OCI-LY7 (cell line): Measurements from ENCODE around the gene SPDYE2B. TPM values are rescaled to one million over a fixed set of nuclear protein-coding genes. Genes with fewer than 3 reads are reported as not detected.
"Not testable (repeated sequence)": the region's sequence is repeated elsewhere in the genome, so short reads cannot be mapped to it uniquely, and the experiment has no call there.

Experiments
- BruUV-seq: library from RNA; stranded (reverse); fragments of 400-500 nt; replicated peaks from 2 replicates; lab custom pipeline; 2021; lab: Mats Ljungman, UMichigan
- CTCF ChIA-PET: fragments of 300-600 bp; sonication (Branson Sonifier 250); formaldehyde crosslinking; loops from one replicate; lab custom pipeline; 2022; ENCODE audit warnings: antibody characterized with exemption; ENCODE audit not compliant: unreplicated experiment; lab: Charles Lee
- POLR2A ChIA-PET: fragments of 300-600 bp; sonication (Branson Sonifier 250); formaldehyde crosslinking; loops from one replicate; lab custom pipeline; 2022; ENCODE audit warnings: antibody characterized with exemption; lab: Charles Lee
- DNase-seq: peaks from one replicate; pipeline ENCODE4 v3.0.0-alpha.2; 2015; ENCODE audit warnings: low spot score
- H2AFZ ChIP-seq: fragments of 200-600 bp; sonication (generic), shearing (Covaris generic); 2 replicates; pipeline ENCODE4 v1.6.1; 2014; ENCODE audit warnings: mild to moderate bottlenecking, antibody characterized with exemption, low read length, moderate library complexity
- H3K27ac ChIP-seq: fragments of 200-600 bp; sonication (generic); 2 replicates; pipeline ENCODE4 v1.5.1; 2014; ENCODE audit warnings: mixed run types, low read depth, mild to moderate bottlenecking, moderate library complexity, low read length, inconsistent platforms; ENCODE audit not compliant: poor library complexity, severe bottlenecking
- H3K36me3 ChIP-seq: fragments of 200-600 bp; sonication (generic); 2 replicates; pipeline ENCODE4 v1.6.1; 2014; ENCODE audit warnings: mild to moderate bottlenecking, antibody characterized with exemption, low read length, moderate library complexity, mixed read lengths; ENCODE audit not compliant: insufficient read depth
- H3K4me1 ChIP-seq: fragments of 200-600 bp; sonication (generic); 2 replicates; pipeline ENCODE4 v1.5.1; 2014; ENCODE audit warnings: mild to moderate bottlenecking, low read length; ENCODE audit not compliant: insufficient read depth, poor library complexity, severe bottlenecking
- H3K4me2 ChIP-seq: fragments of 200-600 bp; sonication (generic); 2 replicates; pipeline ENCODE4 v1.6.1; 2014; ENCODE audit warnings: mild to moderate bottlenecking, low read length
- H3K4me3 ChIP-seq: fragments of 200-600 bp; sonication (generic); 2 replicates; pipeline ENCODE4 v1.5.1; 2014; ENCODE audit warnings: mild to moderate bottlenecking, low read depth, low read length; ENCODE audit not compliant: poor library complexity, severe bottlenecking
- H3K79me2 ChIP-seq: fragments of 200-600 bp; sonication (generic); 2 replicates; pipeline ENCODE4 v1.6.1; 2016; ENCODE audit warnings: low read depth, mild to moderate bottlenecking, low read length, moderate library complexity, mixed read lengths; ENCODE audit not compliant: insufficient read depth
- H3K9me2 ChIP-seq: fragments of 200-600 bp; sonication (generic); 2 replicates; pipeline ENCODE4 v1.6.1; 2016; ENCODE audit warnings: mild to moderate bottlenecking, low read length, mixed read lengths; ENCODE audit not compliant: insufficient read depth
- H3K9me3 ChIP-seq: fragments of 200-600 bp; sonication (generic); 2 replicates; pipeline ENCODE4 v1.6.1; 2014; ENCODE audit warnings: mild to moderate bottlenecking, mixed run types, low read length, mixed read lengths
- H4K20me1 ChIP-seq: fragments of 200-600 bp; sonication (generic); 2 replicates; pipeline ENCODE4 v1.6.1; 2014; ENCODE audit warnings: mild to moderate bottlenecking, antibody characterized with exemption, low read length, moderate library complexity, mixed read lengths; ENCODE audit not compliant: insufficient read depth
- intact Hi-C: fragments of 100-400 bp; cut with micrococcal nuclease; formaldehyde crosslinking; loops from one replicate; pipeline ENCODE4 v1.10.0; 2022; ENCODE audit not compliant: unreplicated experiment
- total RNA-seq, 2 experiments: library from RNA; depleted of rRNA in 1 of 2; stranded (reverse); fragments of >200 nt in 1 of 2; shearing (Covaris generic) in 1 of 2; gene quantifications; 2 replicates each; pipeline ENCODE4 v1.2.3, GENCODE V29; 2014 to 2022

The SPDYE2B gene
- total RNA-seq, 2 experiments from 2014 or later = not detected

DNA sequence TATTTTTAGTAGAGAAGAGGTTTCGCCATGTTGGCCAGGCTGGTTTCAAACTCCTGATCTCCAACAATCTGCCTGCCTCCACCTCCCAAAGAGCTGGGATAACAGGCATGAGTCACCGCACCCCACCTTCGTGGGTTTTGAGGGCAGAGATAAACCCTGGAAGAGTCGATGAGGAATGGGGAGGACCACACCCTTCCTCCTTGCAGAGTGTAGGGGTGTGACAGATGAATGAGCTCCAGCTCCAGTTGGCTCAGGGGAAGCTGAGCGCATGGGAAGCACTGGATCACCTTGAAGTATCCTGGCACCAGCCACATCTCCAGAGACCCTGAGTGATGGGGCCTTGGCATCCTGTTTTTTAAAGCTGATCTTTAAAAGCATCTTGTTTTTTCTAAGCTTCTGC, 32.4 kb downstream of the SPDYE2B start:
- H3K4me2 ChIP-seq, DNase-seq, H3K9me2 ChIP-seq, H2AFZ ChIP-seq, H3K79me2 ChIP-seq, H3K27ac ChIP-seq, H3K4me3 ChIP-seq, H4K20me1 ChIP-seq, H3K4me1 ChIP-seq, CTCF ChIA-PET, BruUV-seq, POLR2A ChIA-PET, H3K36me3 ChIP-seq, intact Hi-C loops, H3K9me3 ChIP-seq: not testable (repeated sequence)

- H2AFZ ChIP-seq, H4K20me1 ChIP-seq, H3K4me3 ChIP-seq, H3K4me1 ChIP-seq, POLR2A ChIA-PET, BruUV-seq, H3K27ac ChIP-seq, H3K4me2 ChIP-seq, H3K79me2 ChIP-seq, H3K9me2 ChIP-seq, intact Hi-C loops, CTCF ChIA-PET, DNase-seq, H3K36me3 ChIP-seq, H3K9me3 ChIP-seq: not testable (repeated sequence)
Measured at GRCh38 chr7:102688299-102689036, 38.3 kb downstream of the SPDYE2B start.

- H3K9me2 ChIP-seq, BruUV-seq, CTCF ChIA-PET, H3K4me3 ChIP-seq, H3K79me2 ChIP-seq, intact Hi-C loops, POLR2A ChIA-PET, H3K27ac ChIP-seq, H2AFZ ChIP-seq, H4K20me1 ChIP-seq, H3K36me3 ChIP-seq, DNase-seq, H3K4me1 ChIP-seq, H3K9me3 ChIP-seq: not testable (repeated sequence)
- 0 out of 2 replicates have a peak overlapping the region, but pooled peaks have one; percentile 23 for H3K4me2 ChIP-seq
Measured at GRCh38 chr7:102689436-102690282, 39.5 kb downstream of the SPDYE2B start.

DNA sequence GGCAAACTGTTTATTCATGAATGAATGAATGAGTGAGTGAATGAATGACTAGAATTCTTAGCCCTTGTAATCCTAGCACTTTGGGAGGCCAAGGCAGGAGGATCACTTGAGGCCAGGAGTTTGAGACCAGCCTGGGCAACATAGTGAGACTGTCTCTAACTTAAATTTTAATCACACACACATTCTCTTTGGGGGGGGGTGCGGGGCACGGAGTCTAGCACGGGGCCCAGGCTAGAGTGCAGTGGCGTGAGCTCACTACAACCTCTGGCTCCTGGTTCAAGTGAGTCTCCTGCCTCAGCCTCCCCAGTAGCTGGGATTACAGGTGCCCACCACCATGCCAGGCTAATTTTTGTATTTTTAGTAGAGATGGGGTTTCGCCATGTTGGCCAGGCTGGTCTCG, 40.5 kb downstream of the SPDYE2B start:
- H3K4me3 ChIP-seq, H3K36me3 ChIP-seq, DNase-seq, CTCF ChIA-PET, H3K79me2 ChIP-seq, H3K4me1 ChIP-seq, H3K27ac ChIP-seq, POLR2A ChIA-PET, H3K9me2 ChIP-seq, H3K9me3 ChIP-seq, H4K20me1 ChIP-seq, intact Hi-C loops, H3K4me2 ChIP-seq, H2AFZ ChIP-seq, BruUV-seq: not testable (repeated sequence)

GRCh38 chr7:102694008-102694407, 43.9 kb downstream of the SPDYE2B start:
- BruUV-seq, H3K36me3 ChIP-seq, CTCF ChIA-PET, H2AFZ ChIP-seq, H3K9me3 ChIP-seq, H3K4me1 ChIP-seq, H3K4me3 ChIP-seq, DNase-seq, intact Hi-C loops, H3K9me2 ChIP-seq, POLR2A ChIA-PET, H4K20me1 ChIP-seq, H3K27ac ChIP-seq, H3K79me2 ChIP-seq, H3K4me2 ChIP-seq: not testable (repeated sequence)

DNA sequence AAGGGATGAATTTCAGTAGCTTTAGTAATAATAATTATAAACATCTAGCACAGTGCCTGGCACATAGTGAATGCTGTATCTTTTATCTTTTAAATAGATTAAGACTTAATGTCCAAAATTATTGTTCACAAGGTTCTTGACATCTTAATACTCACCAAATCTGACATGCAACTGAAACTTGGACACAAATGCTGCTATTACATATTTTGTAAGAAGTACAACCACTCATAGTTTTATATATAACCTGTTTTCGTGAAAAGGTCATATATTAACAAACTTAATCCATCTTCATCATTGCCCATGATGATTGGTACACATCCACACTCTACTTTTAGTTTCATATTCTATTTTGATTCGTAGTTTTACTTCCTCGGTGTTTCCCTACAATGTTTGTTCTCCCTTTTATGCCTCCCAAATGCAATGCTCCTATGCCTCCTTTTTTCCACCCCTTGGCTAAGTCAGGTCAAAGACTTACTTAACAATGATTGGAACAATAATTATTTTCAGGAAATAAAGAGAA, 45.0 kb downstream of the SPDYE2B start:
- CTCF ChIA-PET, H3K9me2 ChIP-seq, BruUV-seq, H3K4me2 ChIP-seq, H3K79me2 ChIP-seq, DNase-seq, H3K9me3 ChIP-seq, H3K4me1 ChIP-seq, H3K36me3 ChIP-seq, H2AFZ ChIP-seq, intact Hi-C loops, H4K20me1 ChIP-seq, H3K4me3 ChIP-seq, H3K27ac ChIP-seq: not testable (repeated sequence)
- POLR2A ChIA-PET = interaction anchor here (0.6 kb wide), 1 partner anchor 905 kb away, joined by 3 read pairs; no protein-coding TSS in a partner anchor
